ENCODE measurements around the gene MAST2. TPM values are rescaled to one million over a fixed set of nuclear protein-coding genes. Genes with fewer than 3 reads are reported as not detected.
A peak's percentile ranks its signal among the peaks of the same experiment; 100 is the strongest.
"Not testable (repeated sequence)": the region's sequence is repeated elsewhere in the genome, so short reads cannot be mapped to it uniquely, and the experiment has no call there.

Gene MAST2
- total RNA-seq, 1 experiment from 2014 or later = 14.2 TPM

DNA sequence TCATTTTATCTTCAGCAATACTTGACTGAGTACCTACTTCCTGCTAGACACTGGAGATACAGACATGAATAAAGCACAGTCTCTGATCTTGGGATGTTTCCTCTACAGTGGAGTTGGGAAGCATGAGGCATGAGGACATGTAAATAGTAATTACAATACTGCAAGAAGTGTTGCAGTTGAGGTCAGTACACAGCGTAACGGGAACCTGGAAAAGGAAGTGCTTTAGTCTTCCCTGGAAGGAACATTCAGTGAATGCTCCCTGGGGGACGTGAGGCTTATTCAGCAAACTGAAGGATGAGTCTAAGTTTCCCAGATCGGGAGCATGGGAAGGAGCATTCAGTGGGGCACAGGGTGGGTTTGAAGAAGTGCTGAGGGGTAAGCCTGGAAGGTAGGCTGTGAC is 216.6 kb downstream of the MAST2 start:
- no peak for DNase-seq (ENCODE audit: low read depth)

DNA sequence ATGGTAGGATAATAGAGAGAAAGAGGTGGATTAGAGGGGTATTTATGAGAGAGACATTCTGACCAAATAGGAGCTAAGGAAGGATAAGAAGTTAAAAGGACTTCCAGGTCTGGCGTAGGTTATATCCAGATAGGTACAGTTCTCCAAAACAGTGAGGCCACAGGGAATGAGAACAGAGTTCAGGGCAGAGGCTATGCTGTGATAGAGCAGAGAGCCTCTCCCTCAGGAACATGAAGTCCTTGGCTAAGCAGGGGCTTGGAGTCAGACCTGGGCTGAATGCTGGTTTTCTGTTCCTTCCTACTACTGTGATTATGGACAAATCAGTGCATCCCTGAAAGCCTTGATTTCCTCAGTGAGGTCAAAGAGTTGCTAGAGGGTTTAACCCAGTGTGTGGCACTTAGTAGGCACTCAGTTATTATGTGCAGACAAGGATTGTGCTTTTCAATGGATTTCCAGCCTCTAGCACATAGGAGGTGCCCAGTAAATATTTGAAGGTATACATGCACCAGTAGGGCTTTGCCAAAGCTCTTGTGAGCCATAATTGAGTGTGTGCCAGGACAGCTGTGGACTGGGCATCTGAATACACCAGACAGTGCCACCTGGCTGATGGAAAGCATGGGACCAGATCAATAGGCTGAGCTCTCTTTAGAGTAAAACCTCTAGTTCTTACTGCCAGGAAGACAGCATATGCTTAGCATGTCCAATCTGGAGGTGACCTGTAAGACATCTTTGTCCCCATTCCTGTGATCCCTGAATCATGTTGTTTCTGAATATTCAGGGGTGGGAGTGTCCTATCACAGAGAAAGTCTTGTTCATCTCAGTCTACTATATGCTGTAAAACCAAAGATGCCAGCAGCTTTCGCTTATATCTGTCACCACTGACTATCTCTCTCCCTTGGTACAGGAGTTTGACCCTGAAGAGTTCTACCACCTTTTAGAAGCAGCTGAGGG is 217.9 kb downstream of the MAST2 start:
- no peak for DNase-seq (ENCODE audit: low read depth)

- DNase-seq (ENCODE audit: low read depth) = no peak
These were observed 223.1 kb downstream of the MAST2 start for GRCh38 chr1:46026531-46026930.

GRCh38 chr1:46027788-46028573 is 224.6 kb downstream of the MAST2 start:
- DNase-seq (ENCODE audit: low read depth) = no peak

DNA sequence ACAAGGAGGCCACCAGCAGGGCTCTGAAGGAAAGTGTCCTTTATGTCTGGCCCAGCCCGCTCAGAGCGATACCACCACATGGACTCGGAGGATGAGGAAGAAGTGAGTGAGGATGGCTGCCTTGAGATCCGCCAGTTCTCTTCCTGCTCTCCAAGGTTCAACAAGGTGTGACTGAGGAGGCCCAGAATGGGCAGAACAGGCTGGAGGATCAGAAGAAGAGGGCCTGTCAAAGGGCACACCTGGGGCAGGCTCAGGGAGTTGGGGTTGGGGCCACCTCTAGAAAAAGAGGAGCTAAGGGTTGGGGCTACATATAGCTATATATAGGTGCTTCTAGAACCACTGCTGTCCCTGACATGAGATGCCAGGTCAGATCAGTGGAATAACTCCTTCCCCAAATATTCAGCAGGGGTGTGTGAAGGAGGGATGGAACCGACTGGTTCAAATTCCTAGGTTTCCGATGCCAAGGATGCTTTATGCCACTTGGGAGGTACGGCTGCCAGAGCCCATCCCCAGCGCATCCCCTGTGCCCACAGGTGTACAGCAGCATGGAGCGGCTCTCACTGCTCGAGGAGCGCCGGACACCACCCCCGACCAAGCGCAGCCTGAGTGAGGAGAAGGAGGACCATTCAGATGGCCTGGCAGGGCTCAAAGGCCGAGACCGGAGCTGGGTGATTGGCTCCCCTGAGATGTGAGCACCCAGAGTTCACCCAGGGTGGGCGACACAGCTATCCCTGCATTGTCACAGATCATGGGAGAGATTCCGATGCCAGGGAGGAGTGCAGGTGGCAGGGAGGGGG is 226.9 kb downstream of the MAST2 start:
- no peak for DNase-seq (ENCODE audit: low read depth)

- DNase-seq (ENCODE audit: low read depth) = peak; percentile 27
These were observed 227.7 kb downstream of the MAST2 start for GRCh38 chr1:46030876-46031660.

DNA sequence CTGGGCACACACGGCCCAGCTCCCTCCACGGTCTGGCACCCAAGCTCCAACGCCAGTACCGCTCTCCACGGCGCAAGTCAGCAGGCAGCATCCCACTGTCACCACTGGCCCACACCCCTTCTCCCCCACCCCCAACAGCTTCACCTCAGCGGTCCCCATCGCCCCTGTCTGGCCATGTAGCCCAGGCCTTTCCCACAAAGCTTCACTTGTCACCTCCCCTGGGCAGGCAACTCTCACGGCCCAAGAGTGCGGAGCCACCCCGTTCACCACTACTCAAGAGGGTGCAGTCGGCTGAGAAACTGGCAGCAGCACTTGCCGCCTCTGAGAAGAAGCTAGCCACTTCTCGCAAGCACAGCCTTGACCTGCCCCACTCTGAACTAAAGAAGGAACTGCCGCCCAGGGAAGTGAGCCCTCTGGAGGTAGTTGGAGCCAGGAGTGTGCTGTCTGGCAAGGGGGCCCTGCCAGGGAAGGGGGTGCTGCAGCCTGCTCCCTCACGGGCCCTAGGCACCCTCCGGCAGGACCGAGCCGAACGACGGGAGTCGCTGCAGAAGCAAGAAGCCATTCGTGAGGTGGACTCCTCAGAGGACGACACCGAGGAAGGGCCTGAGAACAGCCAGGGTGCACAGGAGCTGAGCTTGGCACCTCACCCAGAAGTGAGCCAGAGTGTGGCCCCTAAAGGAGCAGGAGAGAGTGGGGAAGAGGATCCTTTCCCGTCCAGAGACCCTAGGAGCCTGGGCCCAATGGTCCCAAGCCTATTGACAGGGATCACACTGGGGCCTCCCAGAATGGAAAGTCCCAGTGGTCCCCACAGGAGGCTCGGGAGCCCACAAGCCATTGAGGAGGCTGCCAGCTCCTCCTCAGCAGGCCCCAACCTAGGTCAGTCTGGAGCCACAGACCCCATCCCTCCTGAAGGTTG is 231.4 kb downstream of the MAST2 start:
- no peak for DNase-seq (ENCODE audit: low read depth)

- DNase-seq (ENCODE audit: low read depth) = peak; percentile 74
These were observed 233.8 kb downstream of the MAST2 start for GRCh38 chr1:46036894-46037839.

DNA sequence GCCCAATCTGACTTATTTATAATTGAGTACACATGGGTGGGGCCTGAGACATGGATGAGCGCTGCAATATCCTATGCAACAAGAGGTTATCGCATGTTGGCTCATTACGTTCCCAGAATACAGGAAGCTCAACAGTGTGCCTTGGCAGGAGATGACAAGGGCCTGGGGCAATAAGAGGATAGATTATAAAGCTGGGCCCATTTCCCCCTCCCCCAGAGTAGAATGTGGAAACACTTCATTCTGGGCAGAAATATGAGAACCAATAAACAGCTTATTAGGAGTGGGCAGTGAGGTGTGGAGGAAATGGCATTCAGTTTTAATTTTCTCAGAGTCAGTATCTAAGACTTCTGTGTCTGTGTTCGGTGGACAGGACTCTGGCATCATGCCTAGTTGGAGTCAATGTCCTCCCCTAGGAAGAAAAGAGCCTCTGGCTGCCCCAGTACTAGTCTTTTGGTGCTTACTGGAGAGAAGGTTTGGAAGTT is 236.2 kb downstream of the MAST2 start:
- DNase-seq (ENCODE audit: low read depth) = peak; percentile 80

DNA sequence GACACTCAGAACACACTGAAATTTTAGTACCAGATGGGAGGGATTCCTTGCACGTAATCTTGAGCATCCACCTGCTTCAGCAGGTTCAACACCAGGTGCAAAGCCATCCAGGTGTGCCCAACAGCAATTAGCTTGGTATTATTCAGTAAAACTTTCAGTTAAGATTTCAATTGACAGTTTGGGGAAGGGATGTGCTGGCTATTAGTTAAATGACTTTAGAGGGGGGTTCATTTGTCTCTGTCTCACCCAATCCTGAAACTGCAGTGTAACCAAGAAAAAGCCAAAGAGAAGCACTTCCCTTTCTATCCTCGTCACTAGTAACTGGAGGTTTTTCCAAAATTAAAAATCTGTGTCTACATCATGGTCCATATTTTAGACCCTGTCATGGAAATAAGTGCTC is 238.1 kb downstream of the MAST2 start:
- DNase-seq (ENCODE audit: low read depth) = no peak

GRCh38 chr1:46041974-46042373 is 238.6 kb downstream of the MAST2 start:
- peak; percentile 45 for DNase-seq (ENCODE audit: low read depth)

GRCh38 chr1:46043458-46044017 is 240.1 kb downstream of the MAST2 start:
- no peak for DNase-seq (ENCODE audit: low read depth)

DNA sequence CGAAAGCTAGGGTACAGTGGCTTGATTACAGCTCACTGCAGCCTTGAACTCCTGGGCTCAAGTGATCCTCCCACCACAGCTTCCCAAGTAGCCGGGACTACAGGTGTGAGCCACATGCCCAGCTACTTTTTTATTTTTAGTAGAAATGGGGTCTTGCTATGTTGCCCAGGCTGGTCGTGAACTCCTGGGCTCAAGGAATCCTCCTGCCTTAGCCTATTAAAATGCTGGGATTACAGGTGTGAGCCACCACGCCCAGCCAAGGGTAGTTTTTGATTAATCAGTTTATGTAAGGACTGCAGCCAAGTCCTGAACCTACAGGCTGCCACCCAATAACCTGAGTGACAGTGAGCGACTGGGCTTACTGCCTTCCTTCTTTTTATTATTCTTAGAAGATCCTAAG is 240.7 kb downstream of the MAST2 start:
- no peak for DNase-seq (ENCODE audit: low read depth)

GRCh38 chr1:46053734-46054133 is 250.3 kb downstream of the MAST2 start:
- no peak for DNase-seq (ENCODE audit: low read depth)

GRCh38 chr1:46056325-46056724 is 252.9 kb downstream of the MAST2 start:
- DNase-seq (ENCODE audit: low read depth) = no peak

- DNase-seq (ENCODE audit: low read depth) = not testable (repeated sequence)
These were observed 253.8 kb downstream of the MAST2 start for GRCh38 chr1:46057215-46057614.

GRCh38 chr1:46057781-46058180 is 254.4 kb downstream of the MAST2 start:
- no peak for DNase-seq (ENCODE audit: low read depth)

GRCh38 chr1:46058936-46059335 is 255.5 kb downstream of the MAST2 start:
- DNase-seq (ENCODE audit: low read depth) = no peak

Measured in RPMI7951 (cell line).